HG03342 (cell line): ENCODE results near the gene RAD51B.

ENCODE experiments used
- ATAC-seq: cut with Tn5 transposase; IDR thresholded peaks from one replicate; pipeline ENCODE4 v1.9.1; 2021; ENCODE audit warnings: mild to moderate bottlenecking, moderate library complexity; ENCODE audit not compliant: unreplicated experiment

Gene RAD51B

GRCh38 chr14:68511129-68512047, 691.8 kb downstream of the RAD51B start:
- no peak for ATAC-seq

GRCh38 chr14:68512088-68512487, 692.5 kb downstream of the RAD51B start:
- no peak for ATAC-seq

- no peak for ATAC-seq
Observed at GRCh38 chr14:68513137-68513536, 693.6 kb downstream of the RAD51B start.

- ATAC-seq = peak; percentile 75
Observed at GRCh38 chr14:68513838-68514607, 694.4 kb downstream of the RAD51B start.

- ATAC-seq = no peak
Observed at GRCh38 chr14:68514608-68515194, 695.1 kb downstream of the RAD51B start.

GRCh38 chr14:68516342-68516741, 696.8 kb downstream of the RAD51B start:
- no peak for ATAC-seq

DNA sequence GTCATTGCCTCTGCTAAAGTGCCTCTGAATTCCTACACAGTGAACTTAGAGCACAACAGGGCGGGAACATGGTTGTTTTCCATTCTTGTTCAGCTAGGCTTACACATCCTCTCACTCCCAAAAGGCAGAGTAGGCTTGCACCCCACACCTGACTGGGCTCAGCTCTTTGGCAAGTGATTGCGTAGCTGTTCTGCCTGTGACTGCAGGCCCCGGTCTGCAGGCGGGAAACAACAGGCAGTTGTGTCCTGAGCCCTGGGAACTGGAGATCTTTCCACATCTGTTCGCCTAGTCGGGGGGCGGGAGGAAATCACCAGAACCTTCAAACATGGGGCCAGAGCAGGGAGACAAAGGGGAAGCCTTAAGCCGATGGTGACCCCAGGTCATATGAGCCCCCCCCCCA, 698.6 kb downstream of the RAD51B start:
- ATAC-seq = no peak

DNA sequence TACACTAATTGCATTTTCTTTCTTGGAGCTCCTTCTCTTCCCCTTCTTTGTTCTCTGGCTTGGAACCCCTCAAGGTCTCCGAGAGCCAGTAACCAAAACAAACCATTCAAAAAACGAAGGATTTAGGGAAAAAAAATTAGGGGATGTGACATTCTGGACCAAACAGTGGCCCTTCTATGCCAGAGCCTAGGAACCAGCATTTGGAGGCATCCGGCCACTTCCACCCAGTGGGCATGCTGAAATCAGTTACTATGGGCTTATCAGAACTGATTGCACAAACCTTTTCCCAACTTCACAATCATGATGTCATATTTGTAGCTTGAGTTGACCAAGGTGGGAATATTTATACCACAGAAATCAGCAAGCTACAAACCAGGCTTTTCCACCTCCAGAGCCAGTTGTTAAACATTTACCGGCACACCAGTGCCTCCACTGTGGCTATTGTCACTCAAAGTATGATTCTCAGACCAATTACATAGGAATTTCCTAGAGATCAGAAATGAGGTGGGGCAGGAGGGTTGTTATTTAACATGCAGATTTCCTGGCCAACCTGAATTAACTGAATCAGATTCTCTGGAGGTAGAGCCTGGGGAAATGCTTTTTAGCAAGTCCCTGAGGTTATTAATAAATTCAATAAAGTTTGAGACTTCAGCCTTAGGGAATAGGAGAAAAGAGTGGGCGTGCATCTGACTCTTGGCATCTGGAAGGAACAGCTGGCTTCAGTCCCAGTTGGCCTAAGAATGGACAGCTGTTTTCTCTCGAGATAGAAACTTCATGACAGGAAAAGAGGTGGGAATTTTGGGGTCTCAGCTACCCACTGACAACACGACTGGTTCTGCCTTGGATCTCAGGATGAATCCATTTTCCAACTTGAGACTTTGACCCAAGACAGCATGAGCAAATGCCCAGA, 699.4 kb downstream of the RAD51B start:
- ATAC-seq = no peak

DNA sequence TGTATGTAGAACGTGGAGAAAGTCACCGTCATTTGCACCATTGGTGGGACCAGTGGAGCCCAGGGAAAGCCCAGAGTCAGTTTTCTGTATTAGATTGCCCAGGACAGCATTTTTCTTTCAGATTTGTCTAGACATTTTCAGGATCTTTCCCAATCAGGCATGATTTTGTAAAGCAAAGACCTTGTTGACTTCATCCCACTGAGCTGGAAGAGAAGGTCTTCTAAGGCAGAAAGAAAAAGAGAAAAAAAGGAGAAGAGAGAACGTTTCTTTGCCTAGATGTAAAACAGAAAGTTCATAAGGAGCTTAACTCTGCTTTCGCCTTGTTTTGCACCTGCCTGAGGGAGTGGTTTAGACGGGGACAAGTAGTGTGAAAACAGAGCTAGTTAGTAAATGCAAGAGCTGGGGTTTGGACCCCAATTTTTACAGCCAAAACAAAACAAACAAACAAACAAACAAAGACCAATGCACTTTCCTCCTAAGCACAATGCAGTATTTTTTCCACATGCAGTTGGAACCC, 700.1 kb downstream of the RAD51B start:
- no peak for ATAC-seq

GRCh38 chr14:68520637-68521556, 701.3 kb downstream of the RAD51B start:
- no peak for ATAC-seq

DNA sequence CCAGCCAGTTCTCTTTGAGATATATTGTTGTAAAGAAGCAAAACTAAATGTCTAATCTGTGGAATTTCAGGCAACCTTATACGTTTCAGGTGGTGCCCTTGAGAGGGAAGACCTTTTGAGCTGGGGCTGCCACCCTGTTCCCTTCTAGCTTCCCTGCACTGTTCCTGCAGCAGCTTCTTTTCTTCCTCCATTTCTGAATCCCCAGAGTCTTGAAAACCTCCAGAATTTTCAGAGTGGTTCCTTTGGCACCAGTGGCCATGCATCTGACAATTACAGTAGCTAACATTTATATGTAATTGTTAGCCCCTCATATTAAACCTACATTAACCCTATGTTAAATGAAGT, 702.0 kb downstream of the RAD51B start:
- ATAC-seq = no peak

- ATAC-seq = no peak
Observed at GRCh38 chr14:68521961-68522509, 702.5 kb downstream of the RAD51B start.

DNA sequence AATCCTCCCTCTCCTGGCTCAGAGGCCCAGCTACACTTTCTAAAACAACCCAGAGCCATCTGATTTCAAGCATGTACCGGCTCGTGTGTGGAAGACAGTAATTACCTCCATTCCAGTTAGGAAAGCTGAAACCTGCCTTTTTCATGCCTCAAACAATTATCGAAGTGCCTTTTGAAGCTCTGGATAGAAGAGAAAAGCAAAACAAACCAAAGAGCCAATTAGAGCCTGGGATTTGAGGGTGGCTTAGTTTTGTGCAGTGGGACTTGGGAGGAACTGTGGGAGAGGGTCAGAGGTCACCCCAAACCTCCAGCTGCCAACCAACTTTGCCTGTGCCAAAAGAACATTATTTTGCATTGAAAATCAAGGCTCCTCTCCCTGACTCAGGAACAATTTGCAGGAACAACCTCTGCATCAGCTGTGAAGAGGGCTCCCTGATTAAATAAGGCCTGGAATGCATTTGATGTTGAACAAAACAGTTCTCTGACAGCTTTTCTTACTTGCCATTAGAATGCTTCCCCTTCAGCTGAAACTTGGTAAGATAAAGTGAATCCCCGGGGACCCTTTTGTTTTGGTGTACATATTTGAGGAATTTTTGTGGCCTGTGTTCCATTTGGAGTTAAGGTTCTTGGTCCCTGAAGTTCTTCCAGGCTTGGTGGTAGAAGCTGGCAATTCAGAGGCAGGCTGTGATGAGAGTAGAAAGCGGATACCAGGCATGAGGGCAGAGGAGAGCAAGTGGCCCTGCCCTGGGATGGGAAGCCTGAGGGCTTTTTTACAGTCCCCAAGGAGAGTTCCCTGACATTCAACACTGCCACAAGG, 703.1 kb downstream of the RAD51B start:
- no peak for ATAC-seq

- no peak for ATAC-seq
Observed at GRCh38 chr14:68523326-68523610, 703.7 kb downstream of the RAD51B start.

DNA sequence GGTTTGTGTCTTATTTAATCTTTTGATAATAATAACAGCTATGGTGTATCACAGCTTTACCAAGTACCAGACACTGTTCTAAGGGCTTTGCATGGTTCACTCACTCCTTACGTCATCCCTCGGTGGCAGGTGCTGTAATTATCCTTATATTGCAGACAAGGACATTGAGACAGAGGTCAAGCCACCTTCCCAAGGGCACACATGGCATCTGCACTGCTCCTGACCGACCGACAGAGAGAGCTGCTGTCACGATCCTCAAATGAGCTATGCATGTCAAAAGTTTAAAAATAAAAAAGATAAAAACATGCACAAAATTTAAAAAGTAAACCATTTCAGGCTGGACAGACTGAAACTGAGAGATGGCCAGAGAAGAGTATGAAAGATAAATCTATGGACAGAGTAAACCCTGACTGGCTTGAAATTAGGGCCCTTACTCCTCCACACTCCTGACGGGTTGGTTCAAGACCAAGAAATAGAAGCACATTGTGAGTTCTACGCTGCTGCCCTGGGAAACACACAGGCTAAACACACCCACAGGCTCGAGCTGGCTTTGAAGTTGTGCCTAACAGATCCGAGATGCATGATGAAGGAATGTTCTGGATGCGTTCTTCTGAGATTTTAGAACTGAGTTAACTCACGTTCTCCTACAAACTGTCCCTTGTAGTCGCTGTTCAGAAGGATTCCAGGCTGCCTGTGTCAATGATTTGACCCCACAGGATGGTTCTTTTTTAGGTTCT, 704.6 kb downstream of the RAD51B start:
- no peak for ATAC-seq

- ATAC-seq = no peak
Observed at GRCh38 chr14:68525516-68525915, 705.9 kb downstream of the RAD51B start.

- no peak for ATAC-seq
Observed at GRCh38 chr14:68526512-68527091, 707.0 kb downstream of the RAD51B start.
